Measurements from ENCODE around the gene CRAT.

Gene CRAT

DNA sequence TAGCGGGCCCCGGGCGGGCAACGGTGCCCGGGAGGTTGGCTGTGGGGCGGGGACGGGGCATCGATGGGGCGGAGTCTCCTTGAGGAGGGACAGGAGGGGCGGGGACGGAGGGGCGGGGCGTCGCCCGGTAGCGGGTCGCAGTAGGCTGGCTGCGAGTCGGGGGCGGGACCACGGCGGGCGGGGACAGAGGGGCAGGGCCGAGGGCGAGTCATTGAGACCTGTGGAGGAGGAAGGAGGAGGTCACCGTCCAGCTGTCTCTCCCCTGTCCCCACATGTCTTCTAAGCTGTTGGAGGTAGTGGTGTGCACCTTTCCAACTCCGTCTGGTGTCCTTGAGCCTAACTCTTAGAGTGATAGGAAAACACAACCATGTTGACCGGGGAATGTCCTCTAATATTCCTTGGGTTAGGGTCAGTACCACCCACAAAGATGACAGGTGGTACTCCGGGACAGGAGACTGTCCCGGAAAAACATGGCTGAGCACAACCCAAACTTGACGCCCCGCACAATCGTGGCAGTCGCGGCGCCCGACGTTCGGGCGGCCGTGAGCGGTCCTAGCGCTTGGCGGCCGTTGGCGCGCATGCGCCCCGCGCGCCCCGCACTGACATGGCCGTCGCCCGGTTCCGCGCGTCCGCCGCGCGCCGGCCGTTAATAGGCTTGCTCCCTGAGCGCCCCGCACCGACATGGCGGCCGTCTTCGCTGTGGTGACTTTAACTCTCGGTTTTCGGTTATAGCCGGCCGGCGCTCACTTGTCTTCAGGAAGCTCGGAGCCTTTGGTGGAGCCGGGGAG, at the start of gene CRAT, which contains the start of gene PTPA:
CRAT (minus strand) TSS at position 54 of the 788 bp plus-strand sequence. CDS start 284 bp downstream, outside the sequence.
PTPA (plus strand) TSS at position 676 of the 788 bp plus-strand sequence. CDS start 186 bp downstream, outside the sequence.
- DNase-seq, result peak; percentile 91

DNA sequence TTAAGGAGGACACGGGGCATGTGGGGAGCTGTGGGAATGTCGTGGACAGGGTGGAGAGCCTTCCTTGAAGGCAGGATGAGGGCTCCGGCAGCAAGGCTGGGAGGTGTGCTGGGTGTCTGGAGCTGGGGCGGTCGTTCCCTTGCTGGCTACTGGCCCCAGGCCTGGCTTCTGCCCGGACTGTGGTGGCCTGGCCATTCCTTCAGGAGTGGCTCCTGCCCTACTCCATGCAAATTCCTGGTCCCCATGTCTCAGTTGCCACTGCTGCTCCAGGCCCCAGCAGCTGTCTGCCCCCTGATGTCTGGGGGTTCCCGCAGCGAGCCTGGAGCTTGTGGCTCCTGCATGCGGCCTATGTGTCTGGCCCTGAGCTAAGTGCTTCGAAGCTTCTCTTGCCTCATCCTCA, 45.6 kb upstream of the CRAT start:
- DNase-seq, result no peak

GRCh38 chr9:129154866-129155477, 44.4 kb upstream of the CRAT start:
- no peak for DNase-seq

- no peak for DNase-seq
Measured at GRCh38 chr9:129151469-129151868, 40.9 kb upstream of the CRAT start.

DNA sequence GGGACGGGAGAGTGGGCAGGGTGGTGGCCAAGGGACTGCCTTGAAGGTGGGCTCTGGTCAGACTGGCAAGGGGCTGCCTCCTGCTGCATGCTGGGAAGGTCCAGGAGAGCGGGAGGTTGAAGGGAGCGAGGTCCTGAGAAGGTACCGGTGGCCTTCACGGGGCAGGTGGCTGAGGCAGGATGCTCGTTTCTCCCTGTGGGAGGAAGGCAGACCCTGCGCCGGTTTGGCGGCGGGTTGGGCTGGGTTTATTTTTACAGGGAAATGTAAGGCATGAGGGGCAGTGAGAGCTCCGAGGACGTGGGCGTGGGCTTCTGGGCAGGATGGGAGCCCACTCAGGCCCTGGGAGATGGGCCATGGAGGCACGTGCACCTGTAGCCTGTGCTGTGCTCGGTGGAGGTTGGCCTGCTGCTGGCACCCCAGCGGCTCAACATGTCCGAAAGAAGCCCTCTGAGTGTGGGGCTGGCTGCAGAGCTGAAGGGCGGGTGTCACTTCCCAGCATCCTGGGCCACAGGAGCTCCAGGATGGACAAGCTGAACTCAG, 40.1 kb upstream of the CRAT start:
- DNase-seq, result no peak

- DNase-seq, result no peak
Measured at GRCh38 chr9:129150122-129150521, 39.5 kb upstream of the CRAT start.

DNA sequence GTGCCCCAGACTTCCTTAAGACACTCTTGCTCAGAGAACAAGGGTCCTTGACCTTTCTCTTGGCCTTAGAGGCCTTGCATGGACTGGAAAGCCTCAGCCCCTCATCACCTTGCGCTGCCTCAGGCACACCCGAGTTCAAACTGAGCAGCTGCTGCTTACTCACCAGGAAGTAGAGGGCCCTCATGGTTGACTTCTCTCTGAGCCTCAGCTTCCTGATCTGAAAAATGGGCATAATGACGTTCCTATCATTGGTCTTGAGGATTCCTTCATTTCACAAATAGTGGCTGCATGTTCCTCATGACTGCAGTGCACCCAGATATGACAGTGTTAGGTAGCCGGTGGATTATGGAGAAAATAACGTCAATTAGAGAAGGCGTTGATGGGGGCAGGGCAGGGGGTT, 38.8 kb upstream of the CRAT start:
- DNase-seq, result no peak

DNA sequence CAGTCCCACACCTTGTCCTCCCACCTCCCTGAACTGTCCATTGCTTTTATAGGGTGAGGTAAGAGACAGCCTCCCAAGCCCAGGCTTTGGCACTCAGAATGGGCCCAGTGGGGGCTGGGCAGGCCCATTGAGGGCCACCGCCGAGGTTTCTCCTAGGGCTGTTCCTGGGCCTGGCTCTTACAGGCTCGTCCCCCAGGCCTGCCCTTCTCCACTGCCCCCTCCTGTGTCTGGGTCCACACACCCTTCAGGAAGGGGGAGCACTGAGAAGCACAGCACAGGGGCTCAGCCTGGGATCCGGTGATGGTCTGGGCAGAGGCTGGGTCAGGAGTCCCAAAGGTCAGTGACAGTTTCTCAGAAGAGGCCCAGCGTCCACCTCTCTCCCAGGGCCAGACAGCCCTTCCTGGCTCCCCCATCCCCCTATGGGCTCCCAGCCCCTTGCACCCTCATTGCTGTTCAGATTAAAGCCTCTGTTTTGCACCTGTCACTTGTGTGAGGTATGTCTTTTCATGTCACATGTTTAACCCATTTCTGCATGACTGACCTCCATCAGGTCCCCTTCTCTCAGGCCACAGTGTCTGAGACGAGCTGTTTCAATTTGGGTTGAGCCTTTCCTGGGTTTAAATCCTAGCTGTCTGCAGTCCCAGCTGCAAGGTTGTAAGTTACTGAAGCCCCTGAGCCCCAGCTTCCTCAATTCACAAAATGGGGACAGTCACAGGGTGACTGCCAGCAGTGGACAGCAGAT, 38.0 kb upstream of the CRAT start:
- DNase-seq, result no peak

GRCh38 chr9:129146441-129146941, 35.9 kb upstream of the CRAT start:
- no peak for DNase-seq

GRCh38 chr9:129145841-129146292, 35.3 kb upstream of the CRAT start:
- DNase-seq, result no peak

GRCh38 chr9:129145316-129145715, 34.7 kb upstream of the CRAT start:
- no peak for DNase-seq

GRCh38 chr9:129143031-129143927, 32.7 kb upstream of the CRAT start:
- DNase-seq, result peak; percentile 81

DNA sequence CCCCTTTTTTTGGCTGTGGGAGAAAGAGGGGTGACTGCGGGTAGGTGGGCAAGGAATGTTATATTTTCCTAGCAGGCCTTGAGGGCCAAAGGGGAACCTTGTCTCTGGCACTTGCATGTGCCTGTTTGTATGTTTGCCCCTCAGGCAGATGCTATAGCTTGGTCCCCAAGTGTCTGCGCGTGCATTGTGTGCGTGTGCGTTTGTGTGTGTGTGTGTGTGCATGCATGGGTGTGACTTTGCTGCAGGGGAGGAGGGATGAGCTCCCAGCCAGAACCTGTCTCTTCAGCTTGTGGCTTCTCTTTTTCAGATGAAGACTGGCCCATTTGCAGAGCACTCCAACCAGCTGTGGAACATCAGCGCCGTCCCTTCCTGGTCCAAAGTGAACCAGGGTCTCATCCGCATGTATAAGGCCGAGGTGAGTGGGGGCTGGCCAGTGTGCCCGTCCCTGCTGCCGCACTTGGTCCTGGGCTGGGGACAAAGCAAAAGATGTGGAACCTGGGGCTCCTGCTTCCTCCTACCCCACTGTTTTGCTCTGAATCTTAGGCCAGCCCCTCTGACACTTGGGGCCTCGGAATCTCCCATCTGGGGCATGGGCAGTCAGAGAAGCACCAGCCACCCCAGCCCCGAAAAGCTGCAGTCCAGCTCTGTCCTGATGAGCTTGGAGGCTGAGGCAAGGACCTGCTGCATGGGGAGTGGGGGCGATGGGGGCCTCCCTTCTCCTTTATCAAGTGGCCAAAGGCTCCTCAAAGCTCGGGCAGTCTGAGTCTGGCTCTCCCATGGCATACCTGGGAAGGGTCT, 31.7 kb upstream of the CRAT start:
- no peak for DNase-seq

DNA sequence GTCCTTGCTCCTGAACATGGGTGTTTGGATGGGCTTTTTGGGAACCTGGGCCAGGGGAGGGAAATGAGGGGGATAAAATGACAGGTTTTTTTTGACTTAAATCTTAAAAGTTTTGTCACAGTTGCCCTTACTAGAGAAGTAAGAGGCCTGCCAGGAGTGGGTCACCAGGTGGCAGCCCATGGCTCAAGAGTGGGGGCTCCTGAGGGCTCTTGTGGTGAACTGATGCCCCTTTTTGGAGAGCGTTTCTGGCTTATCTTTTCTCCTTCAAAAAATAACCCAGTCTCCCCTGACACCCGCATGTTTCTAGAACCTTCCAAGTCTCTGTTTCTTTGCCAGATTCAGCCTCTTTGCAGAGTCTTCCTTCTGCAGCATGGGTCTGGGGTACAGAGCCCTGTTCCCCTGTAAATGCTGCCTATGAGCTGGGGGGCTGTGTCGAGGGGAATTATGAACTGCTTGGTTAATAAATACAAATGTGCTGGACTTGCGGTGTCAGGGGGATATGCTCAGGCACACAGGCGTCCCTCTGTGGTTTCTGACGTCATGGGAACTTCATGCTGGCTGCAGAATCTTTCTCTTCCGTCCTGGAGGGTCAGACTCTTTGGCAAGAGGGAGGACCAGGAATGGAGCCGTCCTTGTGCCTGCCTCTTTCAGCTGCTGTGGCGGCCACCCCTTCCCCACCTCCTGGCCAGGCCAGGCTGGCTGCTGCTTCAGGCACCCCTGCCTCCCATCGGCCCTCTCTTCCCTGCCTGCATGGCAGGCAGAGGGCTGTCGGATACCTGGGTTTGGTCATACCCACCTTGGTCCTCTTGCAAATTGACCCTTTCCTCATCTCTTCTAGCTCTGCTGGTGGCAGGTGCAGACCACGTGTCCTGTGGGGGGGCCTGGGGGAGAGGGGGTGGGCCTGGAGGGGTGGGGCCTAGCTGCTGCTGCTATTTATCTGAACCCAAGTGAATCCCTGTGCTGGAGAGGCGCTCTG, 30.8 kb upstream of the CRAT start:
- peak; percentile 54 for DNase-seq

DNA sequence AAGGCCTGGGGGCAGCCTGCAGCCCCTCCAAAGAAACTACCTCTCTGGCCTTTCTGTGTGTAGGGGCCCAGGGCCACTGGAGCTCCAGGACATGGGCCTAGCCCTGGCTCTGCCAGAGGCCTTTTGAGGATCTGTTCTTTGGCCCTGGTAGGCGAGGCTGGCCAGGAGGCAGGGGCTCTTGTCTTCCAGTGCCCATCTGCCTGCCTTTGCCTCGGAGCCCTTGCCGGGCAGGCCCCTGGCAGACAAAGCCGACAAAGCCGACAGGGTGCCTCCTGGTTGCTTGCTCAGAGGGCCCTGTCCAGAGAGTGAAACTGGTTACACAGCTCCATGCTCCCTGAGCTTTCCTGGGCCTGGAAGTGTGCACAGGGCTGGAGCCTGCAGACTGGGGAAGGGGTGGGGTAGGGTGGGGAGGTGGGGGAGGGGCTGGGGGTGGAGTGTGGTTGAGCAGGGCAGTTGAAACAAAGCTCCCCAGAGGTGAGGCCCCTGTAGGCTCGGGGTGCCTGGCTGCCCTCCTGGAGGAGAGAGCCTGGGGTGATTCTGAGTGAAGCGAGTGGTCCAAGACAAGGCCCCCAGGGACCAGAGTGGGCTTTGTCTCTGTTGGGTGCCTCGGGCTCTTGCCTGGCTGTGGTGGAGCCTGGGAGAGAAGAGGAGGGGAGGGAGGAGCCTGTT, 29.9 kb upstream of the CRAT start:
- no peak for DNase-seq

DNA sequence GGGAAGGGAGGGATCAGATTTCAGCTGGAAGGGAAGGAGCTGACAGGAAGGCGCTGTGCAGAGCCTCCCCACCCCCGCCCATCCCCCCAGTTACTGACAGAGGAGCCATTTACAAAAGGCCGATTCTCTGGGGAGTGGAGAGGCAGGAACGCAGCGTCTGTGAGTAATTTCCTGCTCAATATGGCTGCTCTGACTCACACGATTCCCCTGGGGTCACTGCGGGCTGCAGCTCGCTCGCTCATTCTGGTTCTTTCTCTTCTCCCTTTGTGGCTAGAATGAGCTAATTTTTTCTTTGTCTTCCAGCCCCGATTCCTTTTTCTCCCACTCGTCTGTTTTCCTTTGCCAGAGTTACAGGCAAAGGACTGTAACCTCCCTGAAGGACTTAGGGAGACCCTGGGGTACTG, 29.4 kb upstream of the CRAT start:
- peak; percentile 72 for DNase-seq

DNA sequence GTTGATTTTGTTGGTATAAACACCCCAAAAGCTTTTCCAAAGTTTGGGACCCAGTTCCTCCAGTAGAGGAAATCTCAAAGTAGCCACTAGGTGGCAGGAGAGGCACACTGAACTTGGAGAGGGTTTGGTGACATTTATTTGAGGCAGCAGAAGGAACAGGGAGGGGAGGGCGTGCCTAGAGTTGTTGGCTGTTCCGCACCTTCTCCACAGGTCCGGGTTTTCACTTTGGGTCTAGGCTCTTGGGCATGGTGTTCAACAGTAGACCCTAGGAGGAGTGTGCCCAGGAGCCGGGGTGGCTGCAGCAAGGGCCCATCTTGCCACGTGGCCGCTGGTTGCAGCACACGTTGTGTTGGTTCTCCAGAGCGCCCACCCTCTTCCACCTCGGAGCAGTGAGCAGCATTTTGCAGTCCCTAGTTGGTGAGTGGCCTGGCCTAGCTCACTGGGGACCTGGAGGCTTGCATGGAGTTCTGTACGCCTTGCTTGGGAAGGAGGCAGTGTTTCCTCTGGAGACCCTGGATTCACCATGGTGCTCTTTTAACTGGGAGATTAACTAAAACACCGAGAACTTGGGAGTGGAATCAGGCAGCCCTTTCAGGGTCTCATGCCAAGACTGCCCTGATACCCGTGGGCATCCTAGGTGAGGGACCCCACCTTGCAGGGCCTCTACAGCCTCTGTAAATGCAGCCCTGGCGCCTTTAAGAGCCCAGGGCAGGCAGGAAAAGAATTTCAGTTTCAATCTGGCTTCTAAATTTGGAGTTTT, 28.8 kb upstream of the CRAT start:
- DNase-seq, result peak; percentile 88

GRCh38 chr9:129138476-129139232, 28.1 kb upstream of the CRAT start:
- no peak for DNase-seq

All from hematopoietic multipotent progenitor cell treated with erythropoietin and hydrocortisone succinate and interleukin-3 and kit ligand, for 8 days (in vitro differentiated cells).